Measurements from ENCODE around the gene EIF1AD.
A peak's percentile ranks its signal among the peaks of the same experiment; 100 is the strongest.

The EIF1AD gene

DNA sequence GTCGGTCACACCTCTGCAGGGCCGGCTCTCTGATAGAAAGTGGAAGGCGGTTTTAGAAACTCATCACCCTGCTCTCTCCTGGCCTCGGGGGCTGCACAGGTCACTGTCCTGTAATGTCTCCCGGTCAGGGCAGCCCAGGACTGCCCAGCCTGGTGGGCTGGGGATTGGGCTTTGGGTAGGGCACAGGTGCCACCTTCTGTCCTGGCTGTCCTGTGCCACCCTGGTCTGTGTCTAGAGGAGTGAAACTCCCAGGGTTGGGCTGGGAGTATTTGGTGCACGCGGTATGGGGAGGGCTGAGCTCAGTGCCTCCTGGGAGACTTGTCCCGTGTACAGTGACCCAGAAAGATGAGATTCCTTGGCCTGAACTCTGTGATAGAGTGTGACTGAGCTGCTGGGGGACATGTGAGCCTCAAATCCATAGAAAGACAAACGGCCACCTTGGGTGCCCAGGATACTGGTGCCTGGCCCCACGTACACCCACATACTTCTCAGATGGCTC lies 22.6 kb downstream of the EIF1AD start:
- ATAC-seq (replicated peaks) (no peak), DNase-seq (no peak)
- Mint-ChIP-seq H3K36me3 (ENCODE audit: insufficient read depth) (peaks cover 51% of the 10 kb centered on the region), H3K9me3 (no peaks in the 10 kb centered on the region), H3K4me1 (ENCODE audit: low read depth in 2 of 2) (peaks cover 6 to 8% of the 10 kb centered on the region in 2 donors), H3K4me3 (no peak overlapping the region), H3K27ac (peak overlapping the region in 1 of 2 donors; percentile 81), H3K27me3 (no peaks in the 10 kb centered on the region)

DNA sequence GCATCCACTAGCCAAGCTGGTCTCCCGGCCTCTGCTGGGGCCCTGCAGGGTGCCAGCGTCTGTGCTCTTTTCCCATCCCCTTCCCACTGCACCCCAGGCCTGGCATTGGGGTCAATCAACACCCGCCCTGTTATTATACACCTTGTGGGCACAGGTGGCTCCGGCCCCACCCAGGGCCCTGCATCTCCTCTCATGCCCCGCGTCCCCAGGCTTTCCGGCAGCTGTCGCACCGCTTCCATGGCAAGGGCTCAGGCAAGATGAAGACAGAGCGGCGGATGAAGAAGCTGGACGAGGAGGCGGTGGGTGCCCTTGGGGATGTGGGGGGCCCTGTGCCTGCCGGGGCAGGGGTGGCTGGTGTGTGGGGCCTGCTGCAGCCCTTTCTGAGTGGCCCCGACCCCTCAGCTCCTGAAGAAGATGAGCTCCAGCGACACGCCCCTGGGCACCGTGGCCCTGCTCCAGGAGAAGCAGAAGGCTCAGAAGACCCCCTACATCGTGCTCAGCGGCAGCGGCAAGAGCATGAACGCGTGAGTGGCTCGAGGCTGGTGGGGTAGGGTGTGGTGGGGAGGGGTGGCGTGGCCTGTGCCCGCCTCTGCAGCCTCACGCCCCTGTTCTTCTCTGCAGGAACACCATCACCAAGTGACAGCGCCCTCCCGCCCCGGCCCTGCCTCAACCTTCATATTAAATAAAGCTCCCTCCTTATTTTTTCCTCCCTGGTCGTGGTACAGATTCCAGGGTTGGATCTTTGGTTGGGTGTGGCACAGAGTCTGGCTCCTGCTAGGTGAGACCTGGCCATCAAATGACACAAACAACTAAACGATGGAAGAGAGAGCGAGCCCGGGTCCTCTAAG lies 23.3 kb downstream of the EIF1AD start:
- no peak overlapping the region for H3K4me3 Mint-ChIP-seq
- H3K4me1 Mint-ChIP-seq (ENCODE audit: low read depth in 2 of 2), result peaks cover 6 to 10% of the 10 kb centered on the region in 2 donors
- peak overlapping the region in 1 of 2 donors; percentile 82 for H3K27ac Mint-ChIP-seq
- no peak for ATAC-seq (replicated peaks)
- DNase-seq, result no peak
- H3K36me3 Mint-ChIP-seq (ENCODE audit: insufficient read depth), result peaks cover 57% of the 10 kb centered on the region
- H3K9me3 Mint-ChIP-seq, result no peaks in the 10 kb centered on the region
- H3K27me3 Mint-ChIP-seq, result no peaks in the 10 kb centered on the region

DNA sequence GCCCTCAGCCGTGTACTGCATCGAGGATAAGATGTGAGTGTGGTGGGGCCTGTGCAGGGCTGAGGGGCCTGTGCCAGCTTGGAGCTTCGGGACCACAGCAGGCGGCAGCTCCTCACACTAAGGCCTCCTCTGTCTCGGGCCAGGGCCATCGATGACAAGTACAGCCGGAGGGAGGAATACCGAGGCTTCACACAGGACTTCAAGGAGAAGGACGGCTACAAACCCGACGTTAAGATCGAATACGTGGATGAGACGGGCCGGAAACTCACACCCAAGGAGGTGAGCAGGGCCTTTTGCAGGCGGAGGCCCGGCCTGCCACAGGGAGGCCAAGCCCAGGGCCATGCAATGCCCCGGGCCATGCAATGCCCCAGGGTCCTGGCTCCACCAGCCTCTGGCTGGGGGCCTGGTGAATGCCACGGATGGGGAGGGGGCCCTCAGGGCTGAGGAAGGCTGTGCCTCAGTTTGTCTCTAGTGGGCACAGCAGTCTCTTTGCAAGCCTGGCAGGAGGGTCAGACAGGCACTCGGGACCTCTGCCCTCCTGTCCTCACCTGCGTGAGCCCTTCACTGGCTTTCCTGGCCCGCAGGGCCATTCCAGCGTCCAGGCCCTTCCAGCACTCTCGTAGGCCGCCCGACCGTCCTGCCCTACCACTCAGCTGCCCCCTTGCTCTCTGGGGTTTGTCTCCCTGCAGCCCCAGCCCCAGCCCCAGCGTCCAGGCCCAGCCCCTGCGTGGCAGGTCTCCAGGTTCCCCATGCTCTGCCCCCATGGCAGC lies 24.2 kb downstream of the EIF1AD start:
- Mint-ChIP-seq H3K36me3 (ENCODE audit: insufficient read depth) (peaks cover 65% of the 10 kb centered on the region), H3K4me3 (no peak overlapping the region), H3K27ac (peak overlapping the region in 1 of 2 donors; percentile 82), H3K27me3 (no peaks in the 10 kb centered on the region), H3K4me1 (ENCODE audit: low read depth in 2 of 2) (peaks cover 6 to 12% of the 10 kb centered on the region in 2 donors), H3K9me3 (no peaks in the 10 kb centered on the region)
- DNase-seq (no peak), ATAC-seq (replicated peaks) (no peak)

DNA sequence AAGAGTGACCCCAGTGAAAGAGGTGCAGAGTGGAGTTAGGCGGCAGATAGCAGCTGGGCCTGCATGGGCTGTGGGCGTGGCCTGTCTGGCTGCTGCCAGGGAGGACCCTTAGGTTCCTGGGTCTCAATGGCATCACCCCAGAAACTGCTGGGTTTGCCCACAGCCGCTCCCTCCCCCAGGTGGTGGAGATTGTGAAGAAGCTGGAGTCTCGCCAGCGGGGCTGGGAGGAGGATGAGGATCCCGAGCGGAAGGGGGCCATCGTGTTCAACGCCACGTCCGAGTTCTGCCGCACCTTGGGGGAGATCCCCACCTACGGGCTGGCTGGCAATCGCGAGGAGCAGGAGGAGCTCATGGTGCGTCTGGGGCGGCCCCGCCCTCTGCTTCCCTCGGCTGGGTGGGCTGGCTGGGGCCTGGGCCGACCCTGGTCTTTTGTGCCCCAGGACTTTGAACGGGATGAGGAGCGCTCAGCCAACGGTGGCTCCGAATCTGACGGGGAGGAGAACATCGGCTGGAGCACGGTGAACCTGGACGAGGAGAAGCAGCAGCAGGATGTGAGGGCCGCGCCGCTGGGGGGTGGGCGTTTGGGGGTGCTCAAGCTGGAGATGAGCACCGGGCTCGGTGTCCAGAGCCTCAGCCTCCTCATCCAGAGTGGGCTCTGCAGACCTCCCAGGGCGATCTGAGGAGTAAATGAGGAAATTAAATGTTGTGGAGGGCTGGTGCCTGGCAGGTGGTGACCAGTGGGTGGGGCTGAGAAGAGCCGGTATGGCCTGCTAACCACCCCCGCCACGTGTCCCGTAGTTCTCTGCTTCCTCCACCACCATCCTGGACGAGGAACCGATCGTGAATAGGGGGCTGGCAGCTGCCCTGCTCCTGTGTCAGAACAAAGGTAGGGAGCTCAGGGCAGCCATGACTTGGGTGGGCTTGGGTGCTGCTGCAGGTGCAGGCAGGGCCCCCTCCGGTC lies 25.5 kb downstream of the EIF1AD start:
- peaks cover 6 to 12% of the 10 kb centered on the region in 2 donors for H3K4me1 Mint-ChIP-seq (ENCODE audit: low read depth in 2 of 2)
- H3K27ac Mint-ChIP-seq, result peak overlapping the region; percentile 61 to 82
- H3K4me3 Mint-ChIP-seq, result peak overlapping the region in 1 of 2 donors; percentile 15
- DNase-seq (no peak), ATAC-seq (replicated peaks) (no peak)
- no peaks in the 10 kb centered on the region for H3K9me3 Mint-ChIP-seq
- H3K36me3 Mint-ChIP-seq (ENCODE audit: insufficient read depth), result peaks cover 77% of the 10 kb centered on the region
- no peaks in the 10 kb centered on the region for H3K27me3 Mint-ChIP-seq

DNA sequence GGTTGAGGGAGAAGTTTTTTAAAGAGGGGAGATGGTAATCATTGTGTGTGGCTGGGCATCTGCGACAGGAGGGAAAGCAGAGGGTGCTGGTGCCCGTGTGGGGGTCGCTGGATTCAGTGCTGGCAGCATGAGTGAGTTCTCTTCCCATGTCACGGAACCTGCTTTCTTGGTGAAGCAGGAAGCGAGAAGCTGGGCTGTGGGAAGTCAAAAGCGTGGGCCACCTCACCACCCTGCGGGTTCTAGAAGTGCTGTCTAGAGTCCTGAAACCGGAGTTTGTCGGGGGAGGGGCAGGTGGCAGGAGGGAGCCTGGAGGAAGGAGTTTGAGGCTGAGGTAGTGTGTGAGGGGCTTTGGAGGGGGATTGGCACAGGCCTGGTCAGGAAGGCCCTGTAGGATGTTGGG lies 26.2 kb downstream of the EIF1AD start:
- peaks cover 6 to 12% of the 10 kb centered on the region in 2 donors for H3K4me1 Mint-ChIP-seq (ENCODE audit: low read depth in 2 of 2)
- H3K9me3 Mint-ChIP-seq, result no peaks in the 10 kb centered on the region
- DNase-seq (no peak), ATAC-seq (replicated peaks) (no peak)
- H3K27me3 Mint-ChIP-seq, result no peaks in the 10 kb centered on the region
- peak overlapping the region; percentile 61 to 82 for H3K27ac Mint-ChIP-seq
- peaks cover 77% of the 10 kb centered on the region for H3K36me3 Mint-ChIP-seq (ENCODE audit: insufficient read depth)
- no peak overlapping the region for H3K4me3 Mint-ChIP-seq

DNA sequence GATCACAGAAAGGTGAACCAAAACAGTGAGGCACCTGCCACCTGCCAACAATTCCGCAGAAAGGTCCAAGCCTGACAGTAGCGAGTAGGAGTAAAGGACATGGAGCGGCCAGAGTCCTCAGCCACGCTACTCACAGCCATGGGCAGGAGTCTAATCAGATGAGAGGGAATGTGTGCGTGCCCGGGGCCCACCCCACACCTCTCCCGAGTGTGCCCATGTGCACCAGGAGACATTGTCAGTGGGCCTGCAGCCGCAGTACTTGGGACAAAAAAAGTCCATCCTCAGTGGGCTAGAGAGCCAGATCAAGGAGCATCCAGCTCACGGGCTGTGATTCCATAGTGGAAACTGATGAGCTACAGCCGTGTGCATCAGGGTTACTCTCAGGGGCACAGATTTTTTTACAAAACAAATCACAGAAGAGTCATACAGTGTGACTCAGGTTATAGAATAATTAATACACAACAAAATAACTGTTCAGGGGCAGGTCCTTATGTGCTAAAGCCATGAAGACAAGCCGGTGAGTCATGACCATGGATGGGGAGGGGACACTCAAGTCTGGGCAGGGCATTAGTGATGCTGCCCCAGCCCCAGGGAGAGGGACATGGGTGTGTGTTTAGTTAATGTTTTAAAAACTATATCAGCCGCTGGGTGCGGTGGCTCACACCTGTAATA lies 28.4 kb downstream of the EIF1AD start:
- no peaks in the 10 kb centered on the region for H3K27me3 Mint-ChIP-seq
- ATAC-seq (replicated peaks) (no peak), DNase-seq (no peak)
- H3K4me1 Mint-ChIP-seq (ENCODE audit: low read depth in 2 of 2), result peaks cover 9 to 12% of the 10 kb centered on the region in 2 donors
- H3K4me3 Mint-ChIP-seq, result no peak overlapping the region
- no peaks in the 10 kb centered on the region for H3K9me3 Mint-ChIP-seq
- H3K27ac Mint-ChIP-seq, result peak overlapping the region; percentile 55 to 69
- H3K36me3 Mint-ChIP-seq (ENCODE audit: insufficient read depth), result peaks cover 74% of the 10 kb centered on the region

DNA sequence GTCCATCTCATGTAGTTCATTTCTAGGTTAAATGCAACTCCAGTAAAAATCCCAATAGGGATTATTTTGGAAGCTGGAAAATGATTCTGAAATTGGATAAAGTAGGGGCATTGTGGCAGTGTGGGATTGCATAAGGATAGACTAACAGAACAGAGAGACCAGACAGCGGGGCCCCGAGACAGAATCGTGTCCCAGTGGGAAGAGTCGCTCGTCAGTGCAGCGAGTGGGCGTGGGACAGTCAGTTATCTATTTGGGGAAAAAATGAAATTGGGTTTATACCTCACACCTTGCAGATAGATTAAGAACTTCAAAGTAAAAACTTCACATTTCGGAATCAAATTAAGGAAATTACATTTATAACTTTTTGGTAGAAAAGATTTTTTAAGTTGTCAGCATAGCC lies 29.8 kb downstream of the EIF1AD start:
- Mint-ChIP-seq H3K27ac (no peak overlapping the region), H3K36me3 (ENCODE audit: insufficient read depth) (peaks cover 79% of the 10 kb centered on the region)
- no peak for DNase-seq

DNA sequence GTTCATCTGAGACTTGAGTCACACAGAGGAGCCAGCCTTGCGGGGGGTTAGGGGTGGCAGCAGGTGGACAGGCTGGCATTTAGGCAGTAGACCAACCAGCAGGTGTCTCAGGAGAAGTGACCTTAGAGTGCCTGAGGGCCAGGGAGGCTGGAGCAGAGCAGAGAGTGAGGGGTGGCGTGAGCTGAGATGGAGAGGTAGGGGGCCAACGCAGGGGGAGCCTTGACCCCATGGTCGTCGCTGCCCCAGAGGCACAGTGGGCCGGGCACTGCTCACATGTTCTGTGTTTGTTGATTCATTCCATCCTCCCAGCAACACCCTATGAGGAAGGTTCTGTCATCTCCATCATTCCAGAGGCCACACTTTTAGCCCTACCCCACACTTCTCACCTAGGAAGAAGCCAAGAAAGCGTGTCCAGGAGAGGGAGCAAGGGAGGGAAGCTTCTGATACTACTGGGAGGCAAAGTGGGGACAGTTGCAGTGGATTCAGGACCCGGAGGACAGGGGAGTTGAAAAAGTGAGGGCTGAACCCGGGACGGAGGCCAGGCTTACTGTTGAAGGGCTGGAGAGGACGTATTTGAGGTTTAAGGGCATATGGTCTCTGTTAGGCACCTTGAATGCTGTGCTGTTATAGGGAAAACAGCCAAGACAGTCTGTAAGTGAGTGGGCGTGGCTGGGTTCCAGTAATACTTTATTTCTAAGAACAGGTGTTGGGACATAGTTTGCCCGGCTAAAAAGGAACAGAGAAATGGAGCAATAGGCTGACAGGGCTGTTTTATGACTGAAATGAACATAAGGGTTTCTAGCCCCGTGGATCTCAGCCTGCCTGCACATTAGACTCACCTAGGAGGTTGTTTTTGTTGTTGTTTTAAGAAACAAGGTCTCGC lies 33.1 kb downstream of the EIF1AD start:
- ATAC-seq (replicated peaks) (no peak), DNase-seq (no peak)
- Mint-ChIP-seq H3K4me1 (ENCODE audit: low read depth in 2 of 2) (peaks cover 3 to 10% of the 10 kb centered on the region in 2 donors), H3K36me3 (ENCODE audit: insufficient read depth) (peaks cover 86% of the 10 kb centered on the region), H3K4me3 (no peak overlapping the region), H3K27me3 (no peaks in the 10 kb centered on the region), H3K9me3 (no peaks in the 10 kb centered on the region), H3K27ac (peak overlapping the region in 1 of 2 donors; percentile 80)

More for the DNA sequence above, 29.8 kb downstream of the EIF1AD start:
- no peak for ATAC-seq (replicated peaks)
- H3K9me3 Mint-ChIP-seq, result no peaks in the 10 kb centered on the region
- no peaks in the 10 kb centered on the region for H3K27me3 Mint-ChIP-seq
- H3K4me1 Mint-ChIP-seq (ENCODE audit: low read depth in 2 of 2), result peaks cover 9 to 12% of the 10 kb centered on the region in 2 donors
- no peak overlapping the region for H3K4me3 Mint-ChIP-seq

DNA sequence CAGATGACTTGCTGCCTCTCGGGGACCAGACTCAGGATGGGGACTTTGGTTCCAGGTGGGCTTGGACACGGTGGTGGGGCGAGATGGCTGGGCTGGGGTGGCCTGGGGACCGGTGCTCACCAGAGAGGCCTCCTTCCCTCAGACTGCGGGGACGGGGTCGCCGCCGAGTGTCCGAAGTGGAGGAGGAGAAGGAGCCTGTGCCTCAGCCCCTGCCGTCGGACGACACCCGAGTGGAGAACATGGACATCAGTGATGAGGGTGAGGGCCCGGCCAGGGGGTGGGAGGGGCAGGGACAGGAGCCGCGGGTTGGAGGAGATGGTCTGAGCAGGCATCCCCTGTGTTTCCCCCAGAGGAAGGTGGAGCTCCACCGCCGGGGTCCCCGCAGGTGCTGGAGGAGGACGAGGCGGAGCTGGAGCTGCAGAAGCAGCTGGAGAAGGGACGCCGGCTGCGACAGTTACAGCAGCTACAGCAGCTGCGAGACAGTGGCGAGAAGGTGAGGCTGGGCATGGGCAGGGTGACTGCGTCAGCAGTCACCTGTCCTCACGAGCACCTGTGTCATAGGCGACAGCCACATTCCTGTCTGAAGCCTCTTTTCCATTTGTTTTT lies 34.5 kb downstream of the EIF1AD start:
- ATAC-seq (replicated peaks) (no peak), DNase-seq (no peak)
- Mint-ChIP-seq H3K4me3 (no peak overlapping the region), H3K4me1 (ENCODE audit: low read depth in 2 of 2) (peaks cover 9 to 20% of the 10 kb centered on the region in 2 donors), H3K9me3 (no peaks in the 10 kb centered on the region), H3K27me3 (no peaks in the 10 kb centered on the region), H3K27ac (no peak overlapping the region), H3K36me3 (ENCODE audit: insufficient read depth) (peaks cover 83% of the 10 kb centered on the region)

DNA sequence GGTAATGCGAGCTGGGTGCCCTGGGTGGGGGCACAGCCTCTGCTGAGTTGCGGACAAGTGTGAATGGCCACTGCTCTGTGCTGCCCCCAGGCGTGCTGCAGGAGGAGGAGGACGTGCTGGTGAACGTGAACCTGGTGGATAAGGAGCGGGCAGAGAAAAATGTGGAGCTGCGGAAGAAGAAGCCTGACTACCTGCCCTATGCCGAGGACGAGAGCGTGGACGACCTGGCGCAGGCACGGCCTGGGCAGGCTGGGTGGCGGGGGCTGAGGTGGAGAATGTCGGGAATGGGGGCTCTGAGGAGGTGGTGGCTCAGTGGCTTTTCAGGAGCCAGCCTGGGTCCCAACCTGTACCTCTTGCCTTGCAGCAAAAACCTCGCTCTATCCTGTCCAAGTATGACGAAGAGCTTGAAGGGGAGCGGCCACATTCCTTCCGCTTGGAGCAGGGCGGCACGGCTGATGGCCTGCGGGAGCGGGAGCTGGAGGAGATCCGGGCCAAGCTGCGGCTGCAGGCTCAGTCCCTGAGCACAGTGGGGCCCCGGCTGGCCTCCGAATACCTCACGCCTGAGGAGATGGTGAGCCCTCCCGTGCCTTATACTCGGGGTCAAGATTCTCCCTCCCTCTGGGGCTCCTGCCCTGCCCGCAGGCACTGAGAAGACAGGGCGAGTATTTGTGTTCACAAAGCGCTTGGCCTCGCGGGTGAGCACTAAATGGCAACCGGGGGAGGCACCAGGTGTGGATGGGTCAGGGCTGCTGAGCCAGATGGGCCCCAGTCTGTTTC lies 35.8 kb downstream of the EIF1AD start:
- H3K27me3 Mint-ChIP-seq, result no peaks in the 10 kb centered on the region
- no peak for ATAC-seq (replicated peaks)

DNA sequence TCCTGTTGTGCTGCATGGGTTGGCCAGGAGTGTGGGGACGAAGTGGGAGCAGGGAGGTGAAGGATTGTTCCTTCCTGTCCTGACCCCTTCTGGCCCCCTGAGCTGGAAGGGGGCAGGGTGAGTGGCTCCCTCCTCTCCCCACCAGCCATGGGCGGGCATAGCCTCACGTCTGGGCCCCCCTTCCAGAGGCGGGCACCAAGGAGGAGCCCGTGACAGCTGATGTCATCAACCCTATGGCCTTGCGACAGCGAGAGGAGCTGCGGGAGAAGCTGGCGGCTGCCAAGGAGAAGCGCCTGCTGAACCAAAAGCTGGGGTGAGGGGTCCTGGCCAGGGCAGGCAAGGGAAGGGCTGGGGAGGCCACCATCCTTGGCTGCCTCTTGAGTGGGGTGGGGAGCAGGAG lies 37.1 kb downstream of the EIF1AD start:
- H3K27me3 Mint-ChIP-seq, result no peaks in the 10 kb centered on the region
- peaks cover 77% of the 10 kb centered on the region for H3K36me3 Mint-ChIP-seq (ENCODE audit: insufficient read depth)
- no peak overlapping the region for H3K4me3 Mint-ChIP-seq
- ATAC-seq (replicated peaks) (no peak), DNase-seq (no peak)
- H3K9me3 Mint-ChIP-seq, result no peaks in the 10 kb centered on the region
- H3K4me1 Mint-ChIP-seq (ENCODE audit: low read depth in 2 of 2), result peaks cover 20 to 31% of the 10 kb centered on the region in 2 donors
- peak overlapping the region in 1 of 2 donors; percentile 41 for H3K27ac Mint-ChIP-seq

More for the DNA sequence above, 35.8 kb downstream of the EIF1AD start:
- Mint-ChIP-seq H3K36me3 (ENCODE audit: insufficient read depth) (peaks cover 81% of the 10 kb centered on the region), H3K4me3 (no peak overlapping the region), H3K4me1 (ENCODE audit: low read depth in 2 of 2) (peaks cover 17 to 29% of the 10 kb centered on the region in 2 donors), H3K27ac (no peak overlapping the region), H3K9me3 (no peaks in the 10 kb centered on the region)
- no peak for DNase-seq

All from effector memory CD8-positive, alpha-beta T cell (primary cell).